ENCODE measurements around the gene TAF5L.

- no peak for TF ChIP-seq RFX5 (IDR thresholded peaks at IDR 0.05; ENCODE audit: low read depth, low read length)
- TF ChIP-seq RCOR1 (IDR thresholded peaks at IDR 0.05; ENCODE audit: insufficient replicate concordance, low read length): no peak
- TF ChIP-seq CTCF (conservative IDR thresholded peaks at IDR 0.05; ENCODE audit: low read depth, low read length): no peak
- no peak for TF ChIP-seq MXI1 (IDR thresholded peaks at IDR 0.05; ENCODE audit: borderline replicate concordance, low read depth, low read length)
- TF ChIP-seq POLR2A (IDR thresholded peaks at IDR 0.05; ENCODE audit: low read depth, low read length): no peak
- no peak for TF ChIP-seq CEBPB (IDR thresholded peaks at IDR 0.05; ENCODE audit: low read depth, low read length)
- TF ChIP-seq NFE2L2 (IDR thresholded peaks at IDR 0.05; ENCODE audit: low read depth, low read length): no peak
- TF ChIP-seq CHD1 (IDR thresholded peaks at IDR 0.05; ENCODE audit: low read depth, low read length): no peak
- no peak for TF ChIP-seq MAFK (IDR thresholded peaks at IDR 0.05; ENCODE audit: low read depth, low read length)
- TF ChIP-seq BHLHE40 (IDR thresholded peaks at IDR 0.05; ENCODE audit: low read depth, low read length): no peak
- TF ChIP-seq FOS (IDR thresholded peaks at IDR 0.05; ENCODE audit: low read depth, low read length): no peak
- TF ChIP-seq ELK1 (IDR thresholded peaks at IDR 0.05; ENCODE audit: borderline replicate concordance, low read depth, low read length): no peak
- no peak for TF ChIP-seq SMC3 (IDR thresholded peaks at IDR 0.05; ENCODE audit: low read depth, low read length)
Measured at GRCh38 chr1:229563701-229564100, 62.2 kb downstream of the TAF5L start.
